Glomerular visceral epithelial cell (primary cell): ENCODE data around the gene COX8C.
"Not testable (repeated sequence)": the region's sequence is repeated elsewhere in the genome, so short reads cannot be mapped to it uniquely, and the experiment has no call there.

ENCODE experiments used
- DNase-seq: peaks from one replicate; pipeline ENCODE4 v3.0.0-alpha.2; 2016; ENCODE audit errors: extremely low spot score

COX8C gene

DNA sequence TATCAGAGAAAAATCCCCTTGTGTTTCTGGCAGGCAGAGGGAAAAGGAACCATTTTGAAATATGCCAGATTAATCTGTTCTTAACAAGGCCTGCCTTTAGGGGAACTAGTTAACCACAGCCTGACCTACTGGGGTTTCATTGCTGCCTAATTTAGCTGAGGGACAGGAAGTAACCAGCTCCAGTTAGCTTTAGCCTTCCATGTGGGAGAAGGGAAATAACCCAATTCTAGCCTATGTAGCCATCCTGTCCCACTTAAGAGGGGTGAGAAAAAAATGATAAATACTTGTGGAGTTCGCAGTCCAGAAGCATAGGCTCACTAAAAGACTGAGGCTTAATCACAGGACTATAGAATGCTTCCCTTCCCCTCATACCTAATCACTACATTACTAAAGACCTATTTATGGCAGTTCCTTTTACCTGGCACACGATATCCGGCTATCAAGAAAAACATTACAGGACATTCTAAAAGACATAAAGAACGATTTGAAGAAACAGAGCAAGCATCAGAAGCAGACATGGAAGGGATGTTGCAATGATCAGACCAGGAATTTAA is 22.8 kb downstream of the COX8C start:
- no peak for DNase-seq

DNA sequence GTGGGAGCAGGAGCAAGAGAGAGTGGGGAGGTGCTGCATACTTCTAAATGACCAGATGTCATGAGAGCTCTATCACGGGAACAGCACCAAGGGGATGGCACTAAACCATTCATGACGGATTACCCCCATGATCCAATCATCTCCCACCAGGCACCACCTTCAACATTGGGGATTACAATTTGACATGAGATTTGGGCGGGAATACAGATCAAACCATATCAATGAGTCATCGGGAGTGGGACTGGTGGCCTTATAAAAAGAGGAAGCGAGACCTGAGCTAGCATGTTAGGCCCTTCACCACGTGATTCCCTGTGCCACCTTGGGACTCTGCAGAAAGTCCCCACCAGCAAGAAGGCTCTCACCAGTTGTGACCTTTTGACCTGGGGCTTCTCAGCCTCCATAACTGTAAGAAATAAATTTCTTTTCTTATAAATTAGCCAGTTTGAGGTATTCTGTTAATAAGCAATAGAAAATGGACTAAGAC is 28.7 kb downstream of the COX8C start:
- DNase-seq, result no peak

DNA sequence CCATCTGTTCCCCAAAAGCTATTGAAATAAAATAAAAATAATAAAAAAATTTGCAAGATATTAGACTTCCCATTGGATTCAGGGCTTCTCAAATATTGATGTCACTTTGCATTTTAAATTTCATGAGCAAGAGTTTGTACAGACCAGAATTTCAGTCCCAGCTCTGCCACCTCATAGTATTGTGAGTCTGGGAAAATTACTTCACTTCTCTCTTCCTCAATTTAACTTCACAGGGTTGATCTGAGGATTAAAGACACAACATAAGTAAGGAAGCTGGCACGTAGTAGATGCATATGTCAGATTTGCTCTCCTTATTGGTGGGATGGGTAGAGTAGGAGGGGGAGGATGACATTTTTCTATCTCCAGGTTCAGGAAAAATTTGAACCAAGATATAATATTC is 32.8 kb downstream of the COX8C start:
- DNase-seq, result no peak

DNA sequence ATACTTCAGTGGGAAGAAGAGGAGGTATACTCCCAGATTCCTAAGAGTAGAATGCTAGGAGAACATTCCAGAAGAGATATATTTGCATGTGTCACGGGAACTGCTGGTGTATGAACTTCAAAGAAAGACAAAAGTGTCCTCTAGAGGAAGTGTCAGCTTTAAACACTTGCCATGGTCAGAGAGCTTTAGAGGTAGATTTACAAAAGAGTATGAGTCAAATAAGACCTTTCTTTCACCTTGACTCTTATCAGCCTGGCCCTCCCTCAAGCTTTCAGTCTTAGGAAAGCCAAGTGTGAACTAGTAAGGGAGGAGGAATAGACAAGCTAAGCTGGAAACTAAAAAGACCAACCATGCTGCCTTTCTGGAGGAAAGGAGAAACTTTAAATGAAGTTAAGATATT is 34.7 kb downstream of the COX8C start:
- DNase-seq, result no peak

DNA sequence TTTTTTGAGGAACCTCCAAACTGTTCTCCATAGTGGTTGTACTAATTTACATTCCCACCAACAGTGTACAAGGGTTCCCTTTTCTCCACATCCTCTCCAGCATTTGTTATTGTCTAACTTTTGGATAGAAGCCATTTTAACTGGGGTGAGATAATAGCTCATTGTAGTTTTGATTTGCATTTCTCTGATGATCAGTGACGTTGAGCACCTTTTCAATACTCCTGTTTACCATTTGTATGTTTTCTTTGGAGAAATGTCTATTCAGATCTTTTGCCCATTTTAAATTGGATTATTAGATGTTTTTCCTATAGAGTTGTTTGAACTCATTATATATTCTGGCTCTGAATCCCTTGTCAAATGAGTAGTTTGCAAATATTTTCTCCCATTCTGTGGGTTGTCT is 37.3 kb downstream of the COX8C start:
- not testable (repeated sequence) for DNase-seq

DNA sequence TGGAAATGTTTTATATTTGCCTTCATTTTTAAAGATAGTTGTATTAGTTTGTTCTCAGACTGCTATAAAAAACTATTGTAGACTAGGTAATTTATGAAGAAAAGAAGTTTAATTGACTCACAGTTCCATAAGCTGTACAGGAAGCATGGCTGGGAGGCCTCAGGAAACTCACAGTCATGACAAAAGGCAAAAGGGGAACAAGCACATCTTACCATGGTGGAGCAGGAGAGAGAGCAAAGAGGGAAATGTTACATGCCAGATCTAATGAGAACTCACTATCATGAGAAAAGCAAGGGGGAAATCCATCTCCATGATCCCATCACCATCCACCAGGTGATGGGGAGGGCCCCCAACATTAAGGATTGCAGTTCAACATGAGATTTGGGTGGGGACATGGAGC is 48.2 kb downstream of the COX8C start:
- no peak for DNase-seq

DNA sequence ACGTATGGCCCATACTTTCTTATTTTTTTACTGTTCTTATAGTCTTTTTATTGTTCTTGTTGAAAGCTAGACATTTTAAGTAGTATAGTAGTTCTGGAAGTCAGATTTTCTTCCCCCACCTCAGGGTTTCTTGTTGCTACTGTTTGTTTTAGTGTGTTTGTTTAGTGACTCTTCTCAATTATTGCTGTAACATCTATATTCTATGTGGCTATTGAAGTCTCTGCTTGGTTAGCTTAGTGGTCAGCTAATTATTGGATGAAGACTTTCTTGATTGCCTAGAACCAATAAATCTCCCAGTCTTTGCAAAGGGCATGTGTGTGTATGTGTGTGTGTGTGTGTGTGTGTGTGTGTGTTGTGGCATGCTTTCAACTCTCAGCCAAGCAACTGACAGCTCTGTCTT is 49.5 kb downstream of the COX8C start:
- no peak for DNase-seq
